Measurements from ENCODE around the gene IFT122.

Gene IFT122

GRCh38 chr3:129440618-129441190, 680 bp downstream of the IFT122 start:
- no peak for DNase-seq

GRCh38 chr3:129441215-129441614, 1.2 kb downstream of the IFT122 start:
- DNase-seq: no peak

- DNase-seq: no peak
Observed at GRCh38 chr3:129441782-129442181, 1.8 kb downstream of the IFT122 start.

GRCh38 chr3:129442486-129442885, 2.5 kb downstream of the IFT122 start:
- DNase-seq: no peak

GRCh38 chr3:129442947-129443346, 2.9 kb downstream of the IFT122 start:
- no peak for DNase-seq

- no peak for DNase-seq
Observed at GRCh38 chr3:129445471-129445870, 5.4 kb downstream of the IFT122 start.

GRCh38 chr3:129446926-129447325, 6.9 kb downstream of the IFT122 start:
- no peak for DNase-seq

- no peak for DNase-seq
Observed at GRCh38 chr3:129448186-129448895, 8.3 kb downstream of the IFT122 start.

GRCh38 chr3:129449279-129450115, 9.5 kb downstream of the IFT122 start:
- DNase-seq: no peak

GRCh38 chr3:129453732-129454131, 13.7 kb downstream of the IFT122 start:
- no peak for DNase-seq

GRCh38 chr3:129460155-129460554, 20.1 kb downstream of the IFT122 start:
- DNase-seq: no peak

- DNase-seq: no peak
Observed at GRCh38 chr3:129460572-129460971, 20.5 kb downstream of the IFT122 start.

GRCh38 chr3:129461022-129461421, 21.0 kb downstream of the IFT122 start:
- DNase-seq: no peak

- DNase-seq: no peak
Observed at GRCh38 chr3:129461461-129462146, 21.6 kb downstream of the IFT122 start.

GRCh38 chr3:129462361-129462968, 22.4 kb downstream of the IFT122 start:
- DNase-seq: no peak

- no peak for DNase-seq
Observed at GRCh38 chr3:129463094-129463493, 23.1 kb downstream of the IFT122 start.

- DNase-seq: no peak
Observed at GRCh38 chr3:129463716-129464115, 23.7 kb downstream of the IFT122 start.

GRCh38 chr3:129467932-129468331, 27.9 kb downstream of the IFT122 start:
- DNase-seq: no peak

GRCh38 chr3:129469026-129469425, 29.0 kb downstream of the IFT122 start:
- DNase-seq: no peak

- no peak for DNase-seq
Observed at GRCh38 chr3:129470861-129471260, 30.8 kb downstream of the IFT122 start.

- no peak for DNase-seq
Observed at GRCh38 chr3:129473067-129473768, 33.2 kb downstream of the IFT122 start.

GRCh38 chr3:129473769-129474152, 33.7 kb downstream of the IFT122 start:
- no peak for DNase-seq
